GM23248 (cell line): ENCODE measurements around the gene SRP14. TPM values are rescaled to one million over a fixed set of nuclear protein-coding genes. Genes with fewer than 3 reads are reported as not detected.

ENCODE experiments used
- DNase-seq: peaks from one replicate; pipeline ENCODE4 v3.0.0-alpha.2; 2015
- H2AFZ ChIP-seq: fragments of 200-600 bp; sonication (generic); 2 replicates; pipeline ENCODE4 v1.6.1; 2016; ENCODE audit warnings: antibody characterized with exemption
- H3F3A ChIP-seq: fragments of 200-600 bp; sonication (generic); 2 replicates; pipeline ENCODE4 v1.6.1; 2016; ENCODE audit warnings: mild to moderate bottlenecking, antibody characterized with exemption, mixed run types; ENCODE audit not compliant: insufficient read depth
- H3K27ac ChIP-seq: fragments of 200-600 bp; sonication (generic); 2 replicates; pipeline ENCODE4 v1.5.1; 2016; ENCODE audit warnings: mild to moderate bottlenecking
- H3K27me3 ChIP-seq: fragments of 200-600 bp; sonication (generic); replicated peaks from 2 replicates; pipeline ENCODE4 v1.6.1; 2016; ENCODE audit warnings: mild to moderate bottlenecking; ENCODE audit not compliant: insufficient read depth
- H3K36me3 ChIP-seq: fragments of 200-600 bp; sonication (generic); 2 replicates; pipeline ENCODE4 v1.6.1; 2016; ENCODE audit warnings: low read depth, mild to moderate bottlenecking
- H3K4me1 ChIP-seq: fragments of 200-600 bp; sonication (generic); 2 replicates; pipeline ENCODE4 v1.6.1; 2016; ENCODE audit warnings: mild to moderate bottlenecking; ENCODE audit not compliant: insufficient read depth
- H3K4me2 ChIP-seq: fragments of 200-600 bp; sonication (generic); one replicate; pipeline ENCODE4 v1.6.1; 2016; ENCODE audit warnings: mild to moderate bottlenecking; ENCODE audit not compliant: unreplicated experiment
- H3K4me3 ChIP-seq: fragments of 200-600 bp; sonication (generic); 2 replicates; pipeline ENCODE4 v1.5.1; 2016; ENCODE audit warnings: mild to moderate bottlenecking
- H3K79me2 ChIP-seq: fragments of 200-600 bp; sonication (generic); 2 replicates; pipeline ENCODE4 v1.6.1; 2016; ENCODE audit warnings: mild to moderate bottlenecking; ENCODE audit not compliant: insufficient read depth
- H3K9ac ChIP-seq: fragments of 200-600 bp; sonication (generic); 2 replicates; pipeline ENCODE4 v1.6.1; 2016; ENCODE audit warnings: mild to moderate bottlenecking
- H3K9me2 ChIP-seq: fragments of 200-600 bp; sonication (generic); 2 replicates; pipeline ENCODE4 v1.6.1; 2016; ENCODE audit warnings: mixed run types, mild to moderate bottlenecking, moderate library complexity; ENCODE audit not compliant: insufficient read depth
- H3K9me3 ChIP-seq: fragments of 200-600 bp; sonication (generic); one replicate; pipeline ENCODE4 v1.6.1; 2017; ENCODE audit warnings: low read depth
- H4K20me1 ChIP-seq: fragments of 200-600 bp; sonication (generic); 2 replicates; pipeline ENCODE4 v1.6.0; 2016; ENCODE audit not compliant: insufficient read depth
- EZH2 ChIP-seq: fragments of 200-600 bp; sonication (generic); IDR thresholded peaks from 2 replicates; pipeline ENCODE4 v1.6.1; 2018; ENCODE audit warnings: antibody characterized with exemption, mild to moderate bottlenecking; ENCODE audit not compliant: insufficient read depth, poor library complexity, severe bottlenecking
- EZH2phosphoT487 ChIP-seq: fragments of 200-600 bp; sonication (generic); IDR thresholded peaks from 2 replicates; pipeline ENCODE4 v1.6.1; 2018; ENCODE audit warnings: antibody characterized with exemption, moderate library complexity, mild to moderate bottlenecking, low read depth; ENCODE audit not compliant: insufficient read depth
- WGBS, 2 experiments: methylation state at CpG; one replicate each; pipeline ENCODE4 v1.1.6; 2015 to 2017; ENCODE audit warnings: low lambda C conversion rate in 2 of 2, low coverage in 1 of 2; ENCODE audit errors: missing lambda C conversion rate in 2 of 2; 5-methylcytosine and 5-hydroxymethylcytosine counted together
- in situ Hi-C: fragments of 300-500 bp; cut with MboI; formaldehyde crosslinking; loops from 2 replicates; pipeline ENCODE4 v1.15.0; 2020
- polyA plus RNA-seq: library from polyadenylated mRNA; unstranded; fragments of >200 nt; fragmentation: Nextera tagmentation; extraction: Ambion mirVana; gene quantifications from 2 replicates; pipeline ENCODE4 v1.2.1, GENCODE V29; 2016
- total RNA-seq: library from RNA; depleted of rRNA; stranded (reverse); fragments of >200 nt; shearing (Covaris generic); gene quantifications from 2 replicates; pipeline ENCODE4 v1.2.3, GENCODE V29; 2014

SRP14 gene
- total and polyA plus RNA-seq, 2 experiments from 2014 or later = 282 to 796 TPM

DNA sequence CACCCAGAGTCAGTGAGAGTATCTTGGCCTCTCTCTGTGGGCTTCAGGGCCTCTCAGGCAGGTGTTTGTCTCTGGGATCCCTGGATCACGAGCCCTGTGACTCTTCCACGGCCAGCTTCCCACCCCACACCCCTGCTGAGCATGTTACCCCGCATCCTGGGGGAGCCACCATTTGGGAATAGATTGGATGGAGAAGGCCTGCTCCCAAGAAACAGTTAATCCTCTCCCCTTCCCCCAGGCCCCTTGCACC lies 15.5 kb upstream of the SRP14 start:
- in situ Hi-C loops = no loop called here
- Histone ChIP-seq H3K4me2 (no peak overlapping the region), H3K9me3 (no peaks in the 10 kb centered on the region), H3F3A (no peaks in the 10 kb centered on the region), H3K4me3 (no peak overlapping the region), H4K20me1 (no peaks in the 10 kb centered on the region), H2AFZ (no peak overlapping the region), H3K79me2 (no peaks in the 10 kb centered on the region), H3K27me3 (no peaks in the 10 kb centered on the region), H3K9me2 (no peaks in the 10 kb centered on the region), H3K4me1 (peaks cover 28% of the 10 kb centered on the region), H3K27ac (no peak overlapping the region), H3K36me3 (no peaks in the 10 kb centered on the region), H3K9ac (no peak overlapping the region)
- WGBS, 2 experiments = 78 to 86% methylated on average over 3 of the region's 3 CpGs
- TF ChIP-seq EZH2phosphoT487 (no peak), EZH2 (no peak)
- no peak for DNase-seq

DNA sequence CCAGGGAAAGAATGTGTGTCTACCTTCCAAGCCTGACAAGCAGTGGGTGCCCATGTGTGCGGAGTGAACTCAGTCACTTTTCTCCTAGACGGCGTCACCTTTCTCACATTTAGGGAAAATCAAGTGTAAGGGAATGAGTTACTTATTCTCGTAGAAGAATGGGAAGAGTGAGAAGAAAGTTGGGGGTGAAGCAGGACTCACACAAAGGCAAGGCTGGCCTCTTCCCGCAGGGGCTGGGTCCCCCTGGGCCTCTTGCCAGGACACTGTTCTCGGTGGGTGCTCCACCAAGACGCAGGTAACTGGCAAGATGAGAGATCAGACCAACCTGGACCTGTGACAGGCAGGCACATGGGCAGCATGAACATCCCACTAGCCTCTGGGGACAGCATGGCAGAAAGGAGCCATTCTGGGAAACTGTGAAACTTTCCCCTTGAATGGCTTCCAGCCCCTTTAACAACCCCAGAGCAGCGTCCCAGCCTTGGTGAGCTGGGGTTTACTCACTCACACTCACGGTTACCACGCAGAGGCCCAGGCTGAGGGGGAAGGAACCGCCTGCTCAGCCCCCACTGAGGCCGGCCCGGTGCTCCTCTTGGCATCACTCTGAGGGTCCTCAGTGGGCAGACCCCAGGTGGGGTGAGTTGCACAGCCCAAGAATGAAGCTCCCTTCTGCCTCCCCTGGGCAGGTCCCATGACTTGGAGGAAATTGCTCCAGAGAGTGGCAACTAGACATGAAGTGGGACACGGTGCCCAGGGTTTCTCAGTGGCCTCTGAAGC lies 15.0 kb upstream of the SRP14 start:
- Histone ChIP-seq H3K36me3 (no peaks in the 10 kb centered on the region), H3K4me3 (no peak overlapping the region), H3K9me3 (no peaks in the 10 kb centered on the region), H3K27ac (no peak overlapping the region), H3F3A (no peaks in the 10 kb centered on the region), H3K79me2 (no peaks in the 10 kb centered on the region), H3K9me2 (no peaks in the 10 kb centered on the region), H3K9ac (no peak overlapping the region), H3K4me2 (no peak overlapping the region), H3K27me3 (no peaks in the 10 kb centered on the region), H2AFZ (no peak overlapping the region), H4K20me1 (no peaks in the 10 kb centered on the region), H3K4me1 (peaks cover 25% of the 10 kb centered on the region)
- in situ Hi-C loops = no loop called here
- WGBS, 2 experiments = 60 to 65% methylated on average over 14 of the region's 14 CpGs
- TF ChIP-seq EZH2 = no peak
- no peak for TF ChIP-seq EZH2phosphoT487
- peak; percentile 77 for DNase-seq

DNA sequence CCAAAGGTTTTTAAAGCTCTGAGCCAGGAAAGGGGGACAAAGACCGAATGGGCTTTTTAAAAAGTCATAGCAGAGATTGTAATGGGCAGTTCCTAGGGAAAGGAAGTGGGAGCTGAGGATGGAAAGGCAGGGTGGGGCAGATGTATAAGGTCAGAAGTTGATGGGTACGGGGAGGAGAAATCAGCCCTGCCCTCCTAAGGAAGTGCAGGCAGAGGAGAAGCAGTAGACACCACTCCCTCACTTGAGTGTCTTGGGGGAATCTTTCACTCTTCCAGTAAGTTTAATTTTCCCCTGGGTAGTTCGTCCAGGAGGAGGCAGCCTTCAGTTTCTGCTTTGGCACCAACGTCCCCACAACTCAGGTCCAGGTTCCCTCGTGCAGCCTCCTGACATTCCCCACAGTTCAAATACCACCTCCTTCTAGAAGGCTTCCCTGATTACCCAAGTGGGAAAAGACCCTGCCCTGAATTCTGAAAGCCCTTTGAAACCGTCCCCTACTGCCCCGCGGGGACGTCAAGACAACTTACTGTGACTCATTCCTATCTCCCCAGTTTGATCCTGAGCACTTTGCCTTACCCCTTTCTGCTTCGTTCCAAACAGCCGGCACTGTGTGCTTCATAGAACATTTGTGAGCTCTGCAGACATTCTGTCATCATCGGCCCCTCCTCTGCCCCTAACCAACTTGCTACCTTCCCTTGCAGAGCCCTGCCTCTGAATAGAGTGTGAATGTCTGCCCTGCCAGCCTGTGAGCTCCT lies 14.3 kb upstream of the SRP14 start:
- in situ Hi-C loops = no loop called here
- Histone ChIP-seq H3K4me1 (peaks cover 20% of the 10 kb centered on the region), H2AFZ (no peak overlapping the region), H3K9me3 (no peaks in the 10 kb centered on the region), H3K79me2 (no peaks in the 10 kb centered on the region), H3K36me3 (no peaks in the 10 kb centered on the region), H3K4me3 (no peak overlapping the region), H4K20me1 (no peaks in the 10 kb centered on the region), H3K4me2 (no peak overlapping the region), H3K27ac (no peak overlapping the region), H3K27me3 (no peaks in the 10 kb centered on the region), H3F3A (no peaks in the 10 kb centered on the region), H3K9me2 (no peaks in the 10 kb centered on the region), H3K9ac (no peak overlapping the region)
- DNase-seq = no peak
- no peak for TF ChIP-seq EZH2
- TF ChIP-seq EZH2phosphoT487 = no peak
- 89% methylated on average over 12 of the region's 12 CpGs for WGBS, 2 experiments

DNA sequence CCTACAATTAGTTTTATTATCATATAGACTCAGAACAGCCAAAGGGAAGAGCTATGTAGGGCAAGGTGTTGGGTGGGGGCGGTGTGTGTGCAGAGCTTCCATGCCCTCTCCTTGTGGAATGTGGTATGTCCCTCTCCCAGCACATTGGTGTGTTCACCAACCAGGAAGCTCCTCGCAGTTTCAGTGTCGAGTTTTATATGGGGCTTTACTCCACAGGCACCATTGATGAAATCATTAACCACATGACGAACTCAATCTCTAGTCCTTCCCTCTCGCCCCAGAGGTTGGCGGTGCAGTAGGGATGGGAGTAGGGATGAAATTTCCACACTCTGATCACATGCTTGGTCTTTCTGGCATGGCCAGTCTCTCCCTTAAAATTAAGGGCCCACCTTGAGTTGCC lies 13.6 kb upstream of the SRP14 start:
- Histone ChIP-seq H3K9me3 (no peaks in the 10 kb centered on the region), H3K9me2 (no peaks in the 10 kb centered on the region), H3K4me1 (peaks cover 26% of the 10 kb centered on the region), H4K20me1 (no peaks in the 10 kb centered on the region), H3K4me3 (no peak overlapping the region), H3F3A (0 out of 2 replicates have a peak, but pooled peaks cover under 1% of the 10 kb centered on the region), H3K27ac (no peak overlapping the region), H3K9ac (no peak overlapping the region), H2AFZ (no peak overlapping the region), H3K79me2 (no peaks in the 10 kb centered on the region), H3K27me3 (no peaks in the 10 kb centered on the region), H3K36me3 (no peaks in the 10 kb centered on the region), H3K4me2 (no peak overlapping the region)
- no peak for DNase-seq
- 96 to 99% methylated on average over 6 of the region's 6 CpGs for WGBS, 2 experiments
- in situ Hi-C loops = no loop called here
- TF ChIP-seq EZH2 (no peak), EZH2phosphoT487 (no peak)
